ENCODE measurements around the gene PROS1. TPM values are rescaled to one million over a fixed set of nuclear protein-coding genes. Genes with fewer than 3 reads are reported as not detected.

PROS1 gene
- 9.4 TPM for total RNA-seq

DNA sequence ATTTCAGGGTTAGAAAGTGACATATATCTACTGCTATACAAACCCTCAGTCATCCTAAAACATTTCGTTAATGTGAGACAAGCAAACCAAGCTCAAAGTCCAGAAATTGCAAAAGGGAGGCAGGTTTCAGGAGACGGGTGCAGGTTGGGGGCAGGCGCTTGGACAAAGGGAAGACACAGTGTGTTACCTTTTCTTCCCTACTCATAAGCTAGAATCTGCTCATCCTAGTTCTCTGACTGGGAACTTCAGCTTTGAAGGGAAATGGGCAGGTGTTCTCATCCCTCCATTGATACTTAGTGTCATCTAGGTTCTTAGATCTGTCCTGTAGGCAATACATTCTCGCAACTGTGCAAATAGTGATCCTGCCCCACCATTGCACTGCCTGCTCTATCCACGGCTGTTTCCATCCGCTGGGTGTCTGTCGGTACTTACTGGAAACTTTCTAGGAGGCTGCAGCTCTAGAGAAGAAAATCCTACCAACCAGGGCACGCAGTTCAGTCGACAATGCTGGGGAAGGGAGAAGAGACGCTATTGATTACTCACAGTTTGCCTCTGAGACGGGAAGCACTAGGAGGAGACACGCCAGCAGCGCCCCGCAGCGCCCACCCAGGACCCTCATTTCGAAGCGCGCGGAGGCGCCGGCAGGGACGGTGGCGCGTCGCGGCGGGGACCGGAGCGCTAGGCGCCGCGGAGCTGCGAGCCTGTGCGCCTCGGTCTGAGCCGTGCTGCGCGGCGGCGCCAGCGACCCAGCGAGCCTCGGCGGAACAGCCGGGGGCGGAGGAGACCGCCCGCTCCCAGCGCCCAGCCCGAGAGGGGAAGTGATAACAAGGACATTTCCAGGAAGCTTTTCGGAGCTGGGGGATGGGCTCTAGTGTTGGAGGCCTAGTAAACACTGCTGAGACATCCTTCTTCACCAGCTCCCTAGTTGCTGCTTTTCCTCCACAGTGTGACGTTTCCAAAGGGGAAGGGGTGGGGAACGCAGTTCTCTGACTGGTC, at the start of gene PROS1:
Gene PROS1 (minus strand): TSS at position 766 of the 996 bp plus-strand sequence. CDS start 147 bp downstream, at position 619.

DNA sequence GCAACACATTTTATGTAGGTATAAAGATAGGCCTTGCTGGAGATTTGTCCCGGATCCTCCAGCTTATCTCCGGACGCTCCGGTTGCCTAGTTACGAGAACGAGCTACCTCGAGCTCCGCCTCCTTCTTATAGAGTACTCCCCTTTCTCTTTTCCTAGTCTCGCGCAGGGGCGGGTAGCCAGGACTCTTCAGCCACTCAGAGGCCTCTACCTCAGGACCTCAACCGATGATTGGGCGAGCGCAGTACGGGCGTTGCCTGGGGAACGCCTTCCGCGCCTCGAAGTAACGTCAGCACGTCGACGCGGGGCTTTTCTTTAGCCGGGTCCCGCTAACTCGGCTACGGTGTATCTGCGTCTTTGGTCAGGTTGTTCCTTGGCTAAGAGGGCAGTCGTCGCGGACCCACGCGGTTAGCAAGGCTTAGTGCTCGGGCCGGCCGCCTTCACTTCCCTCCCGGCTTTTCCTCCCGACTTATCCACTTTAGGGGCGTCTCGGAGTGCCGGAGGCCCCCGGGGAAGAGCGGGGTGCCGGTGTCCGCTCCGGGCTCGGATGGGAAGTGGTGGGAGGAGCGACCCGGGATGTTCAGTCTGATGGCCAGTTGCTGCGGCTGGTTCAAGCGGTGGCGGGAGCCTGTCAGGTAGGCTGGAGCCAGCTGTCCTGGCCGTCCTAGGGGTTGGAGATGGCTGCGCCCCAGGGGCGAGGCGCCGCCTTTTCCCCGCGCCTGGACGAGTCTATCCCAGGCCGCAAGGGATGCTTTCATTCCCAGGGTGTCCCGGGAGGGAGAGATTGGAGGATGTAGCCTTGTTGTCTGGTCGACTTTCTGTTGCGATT, 6.4 kb upstream of the PROS1 start, which contains the start of gene ARL13B:
Gene ARL13B (plus strand): TSS at position 306 of the 827 bp plus-strand sequence. CDS start 269 bp downstream, at position 575.

Small RNAs within 50 kb of the gene (small RNA-seq; reads per million reads assigned to genes)
- gene RF00019 (ENCODE audit: low replicate concordance), result not detected
- gene RNU6-488P (ENCODE audit: low replicate concordance), result not detected
- not detected for gene RNU6-511P (ENCODE audit: low replicate concordance)

Other genes starting within 250 kb of the PROS1 start
- 14.7 TPM for gene ARL13B, start 6.3 kb upstream of the PROS1 start, total RNA-seq
- not detected for gene STX19, start 54.7 kb upstream of the PROS1 start, total RNA-seq
- gene DHFR2, start 89.0 kb upstream of the PROS1 start, total RNA-seq, result 12.5 TPM
- 41.3 TPM for gene NSUN3, start 89.2 kb upstream of the PROS1 start, total RNA-seq